Duodenal mucosa (tissue), 2 donors: Measurements from ENCODE around the gene TTC39C.

ENCODE experiments used
- H3K27ac ChIP-seq: one replicate; pipeline ENCODE4 v1.7.0; 2013; ENCODE audit warnings: low read depth, low read length
- H3K27me3 ChIP-seq, 2 donors: one replicate each; pipeline ENCODE4 v1.7.0; 2013; ENCODE audit warnings: low read length in 2 of 2, control low read depth in 1 of 2; ENCODE audit not compliant: insufficient read depth in 2 of 2, control insufficient read depth in 1 of 2
- H3K36me3 ChIP-seq, 2 donors: one replicate each; pipeline ENCODE4 v1.7.0; 2013; ENCODE audit warnings: low read length in 2 of 2, control low read depth in 1 of 2; ENCODE audit not compliant: insufficient read depth in 2 of 2, control insufficient read depth in 1 of 2
- H3K4me1 ChIP-seq, 2 donors: one replicate each; pipeline ENCODE4 v1.7.0; 2013; ENCODE audit warnings: low read length in 2 of 2, control low read depth in 1 of 2; ENCODE audit not compliant: insufficient read depth in 2 of 2, control insufficient read depth in 1 of 2
- H3K4me3 ChIP-seq, 2 donors: one replicate each; pipeline ENCODE4 v1.7.0; 2013; ENCODE audit warnings: low read length in 2 of 2, low read depth in 1 of 2
- H3K9ac ChIP-seq, 2 donors: one replicate each; pipeline ENCODE4 v1.7.0; 2013; ENCODE audit warnings: low read length in 2 of 2, low read depth in 1 of 2
- H3K9me3 ChIP-seq, 2 donors: one replicate each; pipeline ENCODE4 v1.7.0; 2013; ENCODE audit warnings: low read length in 2 of 2, control low read depth in 1 of 2; ENCODE audit not compliant: control insufficient read depth in 1 of 2

Gene TTC39C

DNA sequence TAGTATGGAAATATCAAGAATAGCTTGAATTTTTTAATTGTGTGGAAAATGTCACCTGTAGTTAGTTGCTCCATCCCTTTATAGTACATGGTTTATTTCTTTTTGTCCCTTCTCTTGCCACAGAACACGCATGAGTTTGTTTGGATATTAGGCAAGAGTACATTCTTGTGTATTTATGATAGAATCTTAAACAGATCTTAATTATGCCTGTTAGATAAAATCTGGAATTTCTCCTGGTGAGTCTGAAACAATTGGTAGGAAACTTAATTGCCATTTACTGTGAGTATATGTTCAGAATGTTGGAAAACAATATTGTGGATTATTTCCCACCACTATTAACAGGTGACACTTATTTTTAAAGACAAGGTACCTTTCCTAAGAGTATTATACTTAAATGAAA lies 94.1 kb downstream of the TTC39C start:
- H3K27ac ChIP-seq = no peak overlapping the region
- peaks cover 0 to 3% of the 10 kb centered on the region in 2 donors for H3K36me3 ChIP-seq
- no peaks in the 10 kb centered on the region for H3K9me3 ChIP-seq
- no peaks in the 10 kb centered on the region for H3K27me3 ChIP-seq
- no peak overlapping the region for H3K9ac ChIP-seq
- H3K4me3 ChIP-seq = no peak overlapping the region
- H3K4me1 ChIP-seq = peaks cover 8 to 12% of the 10 kb centered on the region in 2 donors

DNA sequence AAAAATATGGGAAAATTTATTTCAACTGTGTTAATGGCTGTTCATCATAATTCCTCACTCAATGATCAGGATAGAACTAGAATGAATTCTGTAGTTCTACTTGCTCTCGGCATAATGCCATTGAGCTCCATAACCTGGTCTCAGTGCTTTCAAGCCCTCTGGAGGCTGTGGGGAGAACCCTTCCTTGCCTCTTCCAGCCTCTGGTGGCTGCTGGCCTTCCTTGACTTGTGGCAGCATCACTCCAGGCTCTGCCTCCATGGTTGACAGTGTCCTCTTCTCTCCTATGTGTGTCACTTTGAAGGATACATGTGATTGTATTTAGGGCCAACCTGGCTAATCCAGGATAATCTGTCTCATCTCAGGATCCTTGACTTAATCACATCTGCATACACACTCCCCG lies 97.4 kb downstream of the TTC39C start:
- peaks cover 0 to 4% of the 10 kb centered on the region in 2 donors for H3K36me3 ChIP-seq
- no peaks in the 10 kb centered on the region for H3K9me3 ChIP-seq
- H3K27ac ChIP-seq = no peak overlapping the region
- H3K4me3 ChIP-seq = no peak overlapping the region
- H3K27me3 ChIP-seq = no peaks in the 10 kb centered on the region
- no peak overlapping the region for H3K9ac ChIP-seq
- peaks cover 8 to 17% of the 10 kb centered on the region in 2 donors for H3K4me1 ChIP-seq

DNA sequence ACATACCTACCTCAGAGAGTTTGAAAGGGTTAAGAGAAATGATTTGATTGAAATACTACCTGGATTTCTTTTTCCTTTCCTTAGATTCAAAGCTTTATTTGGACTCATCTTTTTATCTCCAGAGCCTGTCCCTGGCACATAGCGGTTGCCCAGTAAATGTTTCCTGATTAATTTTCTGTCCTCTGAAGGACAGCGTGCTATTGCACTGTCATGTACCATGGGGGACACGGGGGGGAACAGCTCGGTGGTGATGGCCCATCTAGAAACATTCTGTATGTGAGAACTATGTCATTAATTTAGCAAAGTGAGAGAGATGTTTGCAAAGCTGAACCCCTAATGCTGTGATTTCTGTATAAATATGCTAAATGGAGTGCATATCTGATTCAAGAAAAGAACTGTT lies 97.9 kb downstream of the TTC39C start:
- Histone ChIP-seq H3K4me3 (peak overlapping the region in 1 of 2 donors; percentile 37), H3K4me1 (peaks cover 8 to 17% of the 10 kb centered on the region in 2 donors), H3K9me3 (no peaks in the 10 kb centered on the region), H3K27ac (no peak overlapping the region), H3K36me3 (peaks cover 0 to 5% of the 10 kb centered on the region in 2 donors), H3K27me3 (no peaks in the 10 kb centered on the region), H3K9ac (no peak overlapping the region)

DNA sequence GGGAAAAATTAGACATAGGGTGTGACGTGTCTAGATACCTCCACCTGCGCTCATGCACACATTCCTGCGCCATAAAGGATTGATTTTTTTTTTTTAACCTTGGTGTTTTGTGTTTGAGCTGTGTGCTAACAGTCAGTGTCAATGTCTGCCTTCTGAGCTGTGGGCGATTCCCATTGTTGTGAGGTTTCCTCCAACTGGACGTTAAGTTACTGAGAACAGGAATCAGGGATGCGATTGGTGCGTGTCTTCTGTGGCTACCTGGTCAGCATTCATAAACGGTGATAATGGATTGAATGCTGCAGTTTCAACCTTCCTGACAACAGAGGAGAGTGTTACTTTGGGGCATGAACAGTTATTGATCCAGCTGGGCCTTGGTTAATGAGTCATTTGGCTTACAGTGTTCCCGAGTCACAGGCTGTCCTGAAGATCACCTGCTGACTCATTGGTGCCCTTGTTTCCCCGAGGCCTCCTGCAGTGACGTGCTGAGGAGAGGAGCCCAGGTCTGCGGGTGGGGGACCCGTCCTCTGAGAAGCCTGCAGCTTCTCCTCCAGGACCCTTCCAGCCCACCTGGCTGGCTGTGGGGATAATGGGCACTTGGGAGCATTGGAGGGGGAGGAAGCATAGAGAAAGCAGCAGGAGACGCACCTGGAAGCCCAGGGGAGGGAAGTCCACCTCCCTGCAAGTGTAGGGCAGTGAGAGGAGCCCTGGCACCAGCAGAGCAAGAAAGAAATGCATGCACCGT lies 98.5 kb downstream of the TTC39C start:
- H3K4me3 ChIP-seq = peak overlapping the region; percentile 29 to 45
- H3K27me3 ChIP-seq = no peaks in the 10 kb centered on the region
- peaks cover 0 to 5% of the 10 kb centered on the region in 2 donors for H3K36me3 ChIP-seq
- H3K9ac ChIP-seq = no peak overlapping the region
- H3K4me1 ChIP-seq = peaks cover 8 to 17% of the 10 kb centered on the region in 2 donors
- H3K27ac ChIP-seq = no peak overlapping the region
- no peaks in the 10 kb centered on the region for H3K9me3 ChIP-seq

DNA sequence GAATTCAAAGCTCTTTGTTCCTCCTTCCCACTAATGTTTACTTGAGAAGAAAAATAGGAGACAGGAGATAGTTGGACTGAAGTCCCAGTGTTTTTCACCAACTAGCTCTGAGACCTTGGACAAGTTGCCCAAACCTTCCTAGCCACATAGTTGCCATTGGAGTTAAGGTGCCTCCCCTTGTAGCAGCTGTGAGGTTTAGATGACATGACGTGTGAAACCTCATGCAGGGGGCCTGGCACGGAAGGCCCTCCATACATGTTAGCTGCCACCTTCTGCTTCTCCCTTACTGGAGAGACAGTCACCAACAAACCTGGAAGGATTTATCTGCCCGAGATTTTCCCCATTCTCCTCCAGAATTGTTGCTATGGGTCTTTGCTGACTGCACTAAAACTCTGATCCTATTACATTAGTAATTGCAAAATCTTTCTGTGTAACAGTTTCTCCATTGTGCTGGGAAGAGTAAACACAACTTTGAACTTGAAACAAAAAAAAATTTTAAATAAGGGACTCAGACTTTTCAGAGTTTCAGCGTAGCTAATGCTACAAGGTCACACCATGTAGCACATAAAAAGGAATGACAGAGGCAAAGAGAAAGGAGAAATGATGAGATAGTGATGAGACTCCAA lies 100.5 kb downstream of the TTC39C start:
- no peaks in the 10 kb centered on the region for H3K27me3 ChIP-seq

DNA sequence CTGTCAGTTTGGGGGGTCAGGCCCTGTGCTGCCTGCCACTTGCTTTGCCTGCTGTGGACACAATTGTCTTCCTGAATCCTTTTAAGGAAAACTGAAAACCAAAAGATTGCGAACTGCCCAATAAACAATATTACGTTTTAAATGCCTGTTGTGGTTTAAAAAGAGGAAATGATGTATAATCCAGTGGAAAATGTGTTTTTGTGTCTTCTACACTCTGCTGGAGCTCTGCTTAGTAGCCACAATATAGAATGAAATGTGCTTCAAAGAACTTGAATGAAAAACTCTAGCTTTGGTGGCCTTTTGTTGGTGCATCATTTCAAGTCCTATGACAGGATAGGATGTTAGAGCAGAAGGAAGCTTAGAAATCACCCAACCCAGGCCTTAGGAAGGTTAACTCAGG lies 101.1 kb downstream of the TTC39C start:
- H3K36me3 ChIP-seq = peaks cover 0 to 5% of the 10 kb centered on the region in 2 donors

More for the DNA sequence above, 100.5 kb downstream of the TTC39C start:
- Histone ChIP-seq H3K4me1 (peaks cover 8 to 17% of the 10 kb centered on the region in 2 donors), H3K36me3 (peaks cover 0 to 5% of the 10 kb centered on the region in 2 donors), H3K27ac (no peak overlapping the region), H3K4me3 (no peak overlapping the region), H3K9ac (no peak overlapping the region), H3K9me3 (no peaks in the 10 kb centered on the region)

DNA sequence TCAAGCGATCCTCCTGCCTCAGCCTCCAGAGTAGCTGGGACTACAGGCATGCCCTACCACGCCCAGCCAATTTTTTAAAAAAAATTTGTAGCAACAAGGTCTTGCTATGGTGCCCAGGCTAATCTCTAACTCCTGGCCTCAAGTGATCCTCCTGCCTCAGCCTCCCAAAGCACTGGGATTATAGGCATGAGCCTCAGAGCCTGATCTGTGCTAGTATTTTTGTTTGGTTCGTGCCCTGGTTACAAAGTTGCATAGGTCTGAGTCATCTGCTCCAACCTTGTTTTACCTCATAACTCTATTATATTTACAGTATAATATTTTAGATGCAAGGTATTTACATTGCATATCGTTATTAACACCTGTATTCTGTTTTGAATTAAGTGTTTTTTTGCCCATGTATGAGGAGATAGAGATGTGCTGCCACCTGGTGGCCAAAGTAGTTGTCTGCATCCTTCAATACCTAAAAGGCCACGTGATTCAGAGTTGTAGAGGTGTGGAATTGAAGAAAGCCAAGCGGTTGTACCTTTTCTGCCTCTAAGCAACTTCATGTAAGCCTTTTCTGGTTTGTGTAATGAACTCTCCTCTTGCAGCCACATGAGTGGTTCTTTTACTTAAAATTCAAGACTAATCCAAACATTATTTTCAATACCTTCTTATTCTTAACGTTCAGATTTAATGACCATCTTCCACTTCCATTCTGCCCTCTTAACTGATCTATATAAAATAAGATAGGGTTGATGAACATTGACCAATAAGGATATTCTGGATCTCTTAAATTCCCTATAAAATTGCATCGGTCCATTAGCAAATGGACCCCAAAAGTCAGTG lies 104.4 kb downstream of the TTC39C start:
- peaks cover 0 to 5% of the 10 kb centered on the region in 2 donors for H3K4me1 ChIP-seq
- H3K4me3 ChIP-seq = no peak overlapping the region
- peaks cover 3 to 9% of the 10 kb centered on the region in 2 donors for H3K36me3 ChIP-seq
- H3K27ac ChIP-seq = no peak overlapping the region
- no peaks in the 10 kb centered on the region for H3K9me3 ChIP-seq
- no peak overlapping the region for H3K9ac ChIP-seq
- H3K27me3 ChIP-seq = no peaks in the 10 kb centered on the region

More for the DNA sequence above, 101.1 kb downstream of the TTC39C start:
- Histone ChIP-seq H3K4me1 (peaks cover 8 to 17% of the 10 kb centered on the region in 2 donors), H3K4me3 (no peak overlapping the region), H3K9me3 (no peaks in the 10 kb centered on the region), H3K27ac (no peak overlapping the region), H3K27me3 (no peaks in the 10 kb centered on the region), H3K9ac (no peak overlapping the region)

DNA sequence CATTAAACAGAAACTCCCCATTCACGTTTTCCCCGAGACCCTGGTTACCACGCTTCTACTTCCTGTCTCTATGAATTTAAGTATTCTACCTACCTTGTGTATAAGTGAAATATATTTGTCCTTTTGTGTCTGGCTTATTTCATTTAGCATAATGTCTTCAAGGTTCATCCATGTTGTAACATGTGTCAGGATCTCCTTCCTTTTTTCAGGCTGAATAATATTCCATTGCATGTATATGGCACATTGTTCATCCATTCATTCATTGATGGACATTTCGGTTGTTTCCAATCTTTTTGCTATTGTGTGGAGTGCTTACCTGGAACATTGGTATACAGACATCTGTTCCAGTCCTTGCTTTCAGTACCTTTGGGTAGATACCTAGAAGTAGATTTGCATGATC lies 106.1 kb downstream of the TTC39C start:
- H3K4me1 ChIP-seq = peaks cover 0 to under 1% of the 10 kb centered on the region in 2 donors
- no peak overlapping the region for H3K9ac ChIP-seq
- peaks cover 3 to 13% of the 10 kb centered on the region in 2 donors for H3K36me3 ChIP-seq
- H3K27ac ChIP-seq = no peak overlapping the region
- no peaks in the 10 kb centered on the region for H3K9me3 ChIP-seq
- no peaks in the 10 kb centered on the region for H3K27me3 ChIP-seq
- H3K4me3 ChIP-seq = no peak overlapping the region

DNA sequence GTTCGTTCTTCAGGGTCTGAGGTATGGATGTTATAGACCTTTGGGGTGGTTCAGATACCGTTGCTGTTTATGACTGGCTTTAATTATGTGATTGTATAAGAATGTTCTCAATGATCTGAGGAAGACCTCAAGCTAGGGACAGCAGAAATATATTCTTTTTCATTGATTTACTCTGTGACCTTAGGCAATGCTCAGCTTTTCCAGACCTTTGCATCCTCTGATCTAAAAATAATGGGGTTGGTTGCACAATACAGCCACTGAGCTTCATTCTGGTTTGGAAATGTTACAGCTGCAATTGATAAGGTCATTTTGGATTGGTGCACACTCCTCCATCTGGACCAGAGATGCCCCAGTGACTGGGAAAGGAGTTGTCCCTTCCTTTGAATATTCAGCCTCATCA lies 107.1 kb downstream of the TTC39C start:
- H3K36me3 ChIP-seq = peaks cover 3 to 15% of the 10 kb centered on the region in 2 donors
- H3K9ac ChIP-seq = no peak overlapping the region
- H3K27me3 ChIP-seq = no peaks in the 10 kb centered on the region
- no peaks in the 10 kb centered on the region for H3K9me3 ChIP-seq
- no peak overlapping the region for H3K27ac ChIP-seq
- no peak overlapping the region for H3K4me3 ChIP-seq
- H3K4me1 ChIP-seq = no peaks in the 10 kb centered on the region
